ENCODE results near the gene NMT2.

Gene NMT2

GRCh38 chr10:15149042-15149771 is 19.3 kb downstream of the NMT2 start:
- Histone ChIP-seq H3K27me3 (replicated peaks; ENCODE audit: insufficient read depth, low read length) (no peaks in the 10 kb centered on the region), H3K36me3 (replicated peaks; ENCODE audit: insufficient read depth, low read length) (no peaks in the 10 kb centered on the region), H3K9me2 (replicated peaks; ENCODE audit: insufficient read depth, low read length) (no peaks in the 10 kb centered on the region), H3K27ac (ENCODE audit: low read length) (no peak overlapping the region), H3K9me3 (replicated peaks; ENCODE audit: insufficient read depth, low read length) (no peaks in the 10 kb centered on the region), H3F3A (ENCODE audit: insufficient read depth, low read length) (no peaks in the 10 kb centered on the region), H3K79me2 (ENCODE audit: low read length) (0 out of 2 replicates have a peak, but pooled peaks cover 10% of the 10 kb centered on the region), H4K20me1 (ENCODE audit: insufficient read depth, low read length) (no peaks in the 10 kb centered on the region), H2AFZ (ENCODE audit: low read length) (no peak overlapping the region), H3K4me1 (ENCODE audit: low read length) (no peaks in the 10 kb centered on the region), H3K4me3 (ENCODE audit: low read length) (no peak overlapping the region), H3K4me2 (ENCODE audit: low read depth, low read length) (no peak overlapping the region), H3K9ac (ENCODE audit: low read length) (no peak overlapping the region)
- TF ChIP-seq EZH2phosphoT487 (IDR thresholded peaks at IDR 0.05; ENCODE audit: low read length) (no peak), EZH2 (optimal IDR thresholded peaks at IDR 0.05; ENCODE audit: low read depth, low read length) (no peak), CTCF (IDR thresholded peaks at IDR 0.05; ENCODE audit: low read length) (no peak)
- no peak for DNase-seq

- H4K20me1 ChIP-seq (ENCODE audit: insufficient read depth, low read length) = no peaks in the 10 kb centered on the region
- H2AFZ ChIP-seq (ENCODE audit: low read length) = no peak overlapping the region
- no peak overlapping the region for H3K4me2 ChIP-seq (ENCODE audit: low read depth, low read length)
- H3K4me3 ChIP-seq (ENCODE audit: low read length) = no peak overlapping the region
- H3K27ac ChIP-seq (ENCODE audit: low read length) = no peak overlapping the region
- H3K4me1 ChIP-seq (ENCODE audit: low read length) = no peaks in the 10 kb centered on the region
- no peak overlapping the region for H3K9ac ChIP-seq (ENCODE audit: low read length)
- 0 out of 2 replicates have a peak, but pooled peaks cover 10% of the 10 kb centered on the region for H3K79me2 ChIP-seq (ENCODE audit: low read length)
- H3K36me3 ChIP-seq (replicated peaks; ENCODE audit: insufficient read depth, low read length) = no peaks in the 10 kb centered on the region
- no peaks in the 10 kb centered on the region for H3K9me2 ChIP-seq (replicated peaks; ENCODE audit: insufficient read depth, low read length)
- no peaks in the 10 kb centered on the region for H3K9me3 ChIP-seq (replicated peaks; ENCODE audit: insufficient read depth, low read length)
- DNase-seq = no peak
- no peaks in the 10 kb centered on the region for H3K27me3 ChIP-seq (replicated peaks; ENCODE audit: insufficient read depth, low read length)
- no peaks in the 10 kb centered on the region for H3F3A ChIP-seq (ENCODE audit: insufficient read depth, low read length)
- no peak for TF ChIP-seq CTCF (IDR thresholded peaks at IDR 0.05; ENCODE audit: low read length)
- no peak for TF ChIP-seq EZH2 (optimal IDR thresholded peaks at IDR 0.05; ENCODE audit: low read depth, low read length)
- no peak for TF ChIP-seq EZH2phosphoT487 (IDR thresholded peaks at IDR 0.05; ENCODE audit: low read length)
These were observed 20.7 kb downstream of the NMT2 start for GRCh38 chr10:15147594-15148392.

- Histone ChIP-seq H4K20me1 (ENCODE audit: insufficient read depth, low read length) (no peaks in the 10 kb centered on the region), H3K9me3 (replicated peaks; ENCODE audit: insufficient read depth, low read length) (no peaks in the 10 kb centered on the region), H3K27ac (ENCODE audit: low read length) (no peak overlapping the region), H3K27me3 (replicated peaks; ENCODE audit: insufficient read depth, low read length) (no peaks in the 10 kb centered on the region), H2AFZ (ENCODE audit: low read length) (no peak overlapping the region), H3K36me3 (replicated peaks; ENCODE audit: insufficient read depth, low read length) (no peaks in the 10 kb centered on the region), H3F3A (ENCODE audit: insufficient read depth, low read length) (no peaks in the 10 kb centered on the region), H3K4me1 (ENCODE audit: low read length) (no peaks in the 10 kb centered on the region), H3K9ac (ENCODE audit: low read length) (no peak overlapping the region), H3K4me2 (ENCODE audit: low read depth, low read length) (no peak overlapping the region), H3K9me2 (replicated peaks; ENCODE audit: insufficient read depth, low read length) (no peaks in the 10 kb centered on the region), H3K79me2 (ENCODE audit: low read length) (0 out of 2 replicates have a peak, but pooled peaks cover 10% of the 10 kb centered on the region), H3K4me3 (ENCODE audit: low read length) (no peak overlapping the region)
- DNase-seq = no peak
- no peak for TF ChIP-seq CTCF (IDR thresholded peaks at IDR 0.05; ENCODE audit: low read length)
- no peak for TF ChIP-seq EZH2 (optimal IDR thresholded peaks at IDR 0.05; ENCODE audit: low read depth, low read length)
- TF ChIP-seq EZH2phosphoT487 (IDR thresholded peaks at IDR 0.05; ENCODE audit: low read length) = no peak
These were observed 22.1 kb downstream of the NMT2 start for GRCh38 chr10:15146366-15146765.

All from MM.1S (cell line).